Cardiac septum (tissue), 1 donor: Measurements from ENCODE around the gene DNM2. TPM values are rescaled to one million over a fixed set of nuclear protein-coding genes. Genes with fewer than 3 reads are reported as not detected.
"Not testable (repeated sequence)": the region's sequence is repeated elsewhere in the genome, so short reads cannot be mapped to it uniquely, and the experiment has no call there.

Experiments used
- DNase-seq: peaks from one replicate; pipeline ENCODE4 v3.0.0-alpha.2; 2020; ENCODE audit warnings: low spot score
- intact Hi-C: fragments of 100-400 bp; cut with DNase I; formaldehyde crosslinking; loops from one replicate; pipeline ENCODE4 v1.14.0; 2022
- long read RNA-seq: library from polyadenylated mRNA; unstranded; transcript quantifications from one replicate; pipeline ENCODE4 v2.0.0, GENCODE V29; 2021
- total RNA-seq: library from RNA; stranded (reverse); fragmentation: NEBNext Ultra II Directional; extraction: Animal tissue kit (Norgen Biotek cat#: 25700); gene quantifications from one replicate; pipeline ENCODE4 v1.2.1, GENCODE V29; 2021
- donor health status: DM: no; HTN: no; CAD: no.

Gene DNM2
- total RNA-seq = 138 TPM
- long read RNA-seq, full-length matches to known transcripts = 61 of 251 reads
- long read RNA-seq, partial matches to known transcripts = 116 of 251 reads
- long read RNA-seq, other reads (novel, unspliced or antisense) = 74 of 251 reads

DNA sequence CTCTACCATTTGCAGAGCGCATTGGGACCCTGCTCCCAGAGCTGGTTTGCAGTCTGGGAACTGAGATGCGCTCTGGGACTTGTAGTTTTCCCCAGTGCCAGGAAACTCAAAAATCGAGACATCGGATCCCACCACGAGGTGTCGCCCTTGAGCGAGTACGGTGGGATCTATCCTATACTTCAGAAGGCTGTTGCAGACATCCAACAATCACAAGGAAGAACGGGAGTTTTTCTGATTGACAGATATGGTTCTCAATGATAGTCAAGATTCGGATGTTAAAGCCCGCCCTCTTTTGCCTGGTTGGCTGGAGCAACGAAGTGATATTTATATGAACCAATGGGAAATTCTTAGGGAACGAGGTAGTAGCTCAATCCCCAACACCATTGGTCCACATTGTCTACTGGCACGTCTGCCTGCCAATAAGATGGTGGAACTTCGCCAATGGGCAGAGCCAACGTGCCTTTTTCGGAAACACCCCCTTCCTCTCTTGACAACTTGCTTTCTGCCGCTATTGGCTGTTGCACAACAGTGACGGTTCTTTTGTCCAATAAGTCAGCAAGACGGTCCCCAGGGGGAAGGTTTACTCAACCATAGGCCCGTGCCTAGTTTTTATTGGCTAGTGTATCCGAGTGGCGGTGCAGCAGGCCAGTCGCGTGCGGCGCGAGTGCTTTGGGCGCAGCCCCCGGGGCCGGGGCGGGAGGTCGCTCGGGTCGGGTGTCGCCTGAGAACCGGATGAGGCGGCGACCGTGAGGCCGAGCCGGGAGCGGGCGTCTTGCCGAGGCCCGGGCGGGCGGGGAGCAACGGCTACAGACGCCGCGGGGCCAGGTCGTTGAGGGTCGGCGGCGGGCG lies at the start of gene DNM2:
Gene DNM2 (plus strand): TSS at position 724 of the 849 bp plus-strand sequence. CDS start 164 bp downstream, outside the sequence.
- DNase-seq = peak; percentile 99
- intact Hi-C loops = loop anchor here (2.0 kb wide), 2 partner anchors 51 to 147 kb away; no protein-coding TSS in a partner anchor

GRCh38 chr19:10669246-10669645 lies 48.6 kb upstream of the DNM2 start:
- no peak for DNase-seq

GRCh38 chr19:10670182-10670581 lies 47.7 kb upstream of the DNM2 start:
- intact Hi-C loops = no loop called here
- DNase-seq = no peak

More at GRCh38 chr19:10669246-10669645, 48.6 kb upstream of the DNM2 start:
- intact Hi-C loops = no loop called here

DNA sequence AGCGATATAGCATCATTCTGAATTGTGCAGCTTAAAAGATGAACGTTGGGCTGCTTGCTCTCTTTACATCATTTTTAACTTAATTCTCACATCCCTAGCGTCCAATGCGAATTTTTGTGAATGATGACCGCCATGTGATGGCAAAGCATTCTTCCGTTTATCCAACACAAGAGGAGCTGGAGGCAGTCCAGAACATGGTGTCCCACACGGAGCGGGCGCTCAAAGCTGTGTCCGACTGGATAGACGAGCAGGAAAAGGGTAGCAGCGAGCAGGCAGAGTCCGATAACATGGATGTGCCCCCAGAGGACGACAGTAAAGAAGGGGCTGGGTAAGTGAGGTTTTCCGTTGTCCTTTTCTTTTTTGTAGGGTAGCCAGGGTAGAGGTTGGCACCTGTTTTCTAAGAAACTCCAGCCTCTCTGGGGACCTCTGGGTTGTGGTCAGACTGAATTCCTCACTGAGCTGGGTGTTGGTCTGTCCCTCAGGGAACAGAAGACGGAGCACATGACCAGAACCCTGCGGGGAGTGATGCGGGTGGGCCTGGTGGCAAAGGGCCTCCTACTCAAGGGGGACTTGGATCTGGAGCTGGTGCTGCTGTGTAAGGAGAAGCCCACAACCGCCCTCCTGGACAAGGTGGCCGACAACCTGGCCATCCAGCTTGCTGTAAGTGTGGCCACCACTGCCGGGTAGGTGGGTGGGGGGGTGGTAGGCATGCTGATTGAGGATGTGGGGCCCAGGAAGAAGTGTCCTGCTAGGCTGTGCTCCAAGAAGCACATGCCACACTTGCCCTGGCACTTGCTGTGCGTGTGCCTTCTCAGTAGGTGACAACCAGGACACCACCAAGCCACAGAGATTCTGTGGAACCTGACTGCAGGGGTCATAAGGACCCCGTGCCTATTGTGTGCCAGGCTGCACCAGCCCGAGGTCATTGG lies 46.7 kb upstream of the DNM2 start:
- DNase-seq = no peak
- intact Hi-C loops = no loop called here

GRCh38 chr19:10671922-10672321 lies 46.0 kb upstream of the DNM2 start:
- intact Hi-C loops, DNase-seq: not testable (repeated sequence)

- DNase-seq, intact Hi-C loops: not testable (repeated sequence)
Observed at GRCh38 chr19:10675214-10675613, 42.7 kb upstream of the DNM2 start.

DNA sequence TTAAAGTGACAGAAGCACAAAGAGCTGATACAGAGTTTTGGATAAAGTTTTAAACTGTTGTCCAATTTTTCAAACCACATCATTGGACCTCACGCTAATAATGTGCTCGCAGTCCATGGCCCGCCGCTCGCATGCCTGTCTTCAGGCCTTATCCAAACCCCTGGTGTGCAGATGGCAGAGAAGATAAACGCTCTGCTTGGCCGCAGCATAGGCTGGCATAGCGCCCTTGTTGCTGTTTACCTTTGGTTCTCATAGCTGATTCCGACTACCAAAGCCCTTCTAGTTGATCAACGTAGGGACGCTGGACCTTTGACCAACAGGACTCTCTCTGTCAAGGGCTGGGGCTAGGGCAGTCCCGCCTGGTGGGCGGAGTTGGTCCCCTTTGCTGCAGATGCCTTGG lies 40.1 kb upstream of the DNM2 start:
- intact Hi-C loops = no loop called here
- no peak for DNase-seq

DNA sequence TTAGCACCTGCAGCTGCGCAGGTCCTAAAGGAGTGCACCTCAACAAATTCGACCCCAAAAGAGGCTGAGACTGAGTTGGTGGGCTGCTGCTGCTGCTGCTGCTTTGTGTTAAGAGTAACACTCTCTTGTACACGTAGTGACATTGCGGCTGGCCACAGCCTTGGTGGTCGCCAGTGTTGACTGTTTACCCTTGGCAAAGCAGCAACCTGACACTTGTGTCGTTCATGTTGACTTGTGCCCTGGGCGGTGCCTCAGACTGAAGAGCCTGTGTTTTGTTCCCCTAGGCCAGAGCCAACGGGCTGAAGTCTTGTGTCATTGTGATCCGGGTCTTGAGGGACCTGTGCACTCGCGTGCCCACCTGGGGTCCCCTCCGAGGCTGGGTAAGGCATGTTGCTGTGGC lies 39.1 kb upstream of the DNM2 start:
- intact Hi-C loops = no loop called here
- no peak for DNase-seq

- DNase-seq = no peak
- intact Hi-C loops = no loop called here
Observed at GRCh38 chr19:10679743-10680142, 38.1 kb upstream of the DNM2 start.

DNA sequence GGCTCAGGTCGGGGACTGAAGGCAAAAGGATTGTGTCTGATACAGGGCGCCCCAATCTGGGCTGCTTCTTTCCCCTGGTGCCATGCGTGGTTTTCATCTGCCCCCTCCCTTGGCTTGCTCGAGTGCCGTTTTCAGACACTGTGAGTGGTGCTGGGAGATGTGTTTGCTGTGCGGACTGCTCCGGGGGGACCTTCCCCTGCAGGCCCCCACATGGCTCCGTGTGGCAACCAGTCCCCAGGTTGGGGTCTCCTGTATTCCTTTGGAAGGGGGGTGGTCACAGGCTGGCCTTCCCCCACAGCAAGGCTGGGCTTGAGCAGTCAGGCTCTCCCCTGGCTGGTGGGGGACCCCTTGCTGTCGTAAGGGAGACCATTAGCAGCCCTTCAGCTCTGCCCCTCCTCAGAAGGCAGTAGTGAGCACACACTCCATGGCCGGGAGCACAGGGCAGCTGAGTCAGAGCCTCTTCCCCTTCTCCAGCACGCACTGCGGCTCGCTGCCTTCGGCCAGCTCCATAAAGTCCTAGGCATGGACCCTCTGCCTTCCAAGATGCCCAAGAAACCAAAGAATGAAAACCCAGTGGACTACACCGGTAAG lies 37.2 kb upstream of the DNM2 start:
- no peak for DNase-seq
- intact Hi-C loops = no loop called here

- intact Hi-C loops = no loop called here
- no peak for DNase-seq
Observed at GRCh38 chr19:10681658-10682057, 36.2 kb upstream of the DNM2 start.

DNA sequence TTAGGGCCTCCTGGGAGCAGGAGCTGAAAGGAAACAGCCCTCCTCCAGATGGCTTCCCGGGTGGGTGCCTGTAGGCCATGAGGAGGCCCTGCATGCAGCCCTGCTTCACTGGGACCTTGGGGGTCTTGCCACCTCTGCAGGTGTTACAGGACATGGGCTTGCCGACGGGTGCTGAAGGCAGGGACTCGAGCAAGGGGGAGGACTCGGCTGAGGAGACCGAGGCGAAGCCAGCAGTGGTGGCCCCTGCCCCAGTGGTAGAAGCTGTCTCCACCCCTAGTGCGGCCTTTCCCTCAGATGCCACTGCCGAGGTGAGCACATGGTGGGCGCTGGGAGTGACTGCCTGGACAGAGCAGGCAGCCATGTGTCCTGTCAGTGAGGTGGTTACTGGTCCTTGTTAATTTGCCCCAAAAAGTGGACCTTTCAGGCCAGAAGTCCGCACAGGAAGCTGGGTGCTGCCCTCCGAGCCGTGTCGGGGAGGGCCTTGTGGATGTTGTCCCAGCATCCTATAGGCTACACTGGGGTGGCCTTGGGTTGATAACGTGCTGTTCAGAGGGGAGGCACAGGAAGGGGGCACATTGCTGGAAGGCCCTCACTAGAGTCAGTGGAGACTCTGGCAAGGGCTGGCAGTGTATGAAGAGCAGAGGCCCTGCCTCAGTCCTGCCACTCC lies 35.3 kb upstream of the DNM2 start:
- DNase-seq = no peak
- intact Hi-C loops = no loop called here

DNA sequence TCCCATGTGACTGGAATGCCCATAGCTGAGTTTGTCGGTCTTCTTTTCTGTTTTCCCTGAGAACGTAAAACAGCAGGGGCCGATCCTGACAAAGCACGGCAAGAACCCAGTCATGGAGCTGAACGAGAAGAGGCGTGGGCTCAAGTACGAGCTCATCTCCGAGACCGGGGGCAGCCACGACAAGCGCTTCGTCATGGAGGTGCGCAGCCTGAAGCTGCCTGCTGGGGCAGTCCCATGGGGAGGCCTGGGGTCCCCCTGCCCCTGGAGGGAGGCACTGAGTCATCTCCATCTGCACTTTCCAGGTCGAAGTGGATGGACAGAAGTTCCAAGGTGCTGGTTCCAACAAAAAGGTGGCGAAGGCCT lies 34.8 kb upstream of the DNM2 start:
- intact Hi-C loops = no loop called here
- DNase-seq = no peak

- intact Hi-C loops = no loop called here
Observed at GRCh38 chr19:10683582-10683981, 34.3 kb upstream of the DNM2 start.

GRCh38 chr19:10685210-10685609 lies 32.7 kb upstream of the DNM2 start:
- no peak for DNase-seq
- intact Hi-C loops = no loop called here

More at GRCh38 chr19:10683582-10683981, 34.3 kb upstream of the DNM2 start:
- DNase-seq = no peak

GRCh38 chr19:10686193-10686592 lies 31.7 kb upstream of the DNM2 start:
- no peak for DNase-seq
- intact Hi-C loops = no loop called here

DNA sequence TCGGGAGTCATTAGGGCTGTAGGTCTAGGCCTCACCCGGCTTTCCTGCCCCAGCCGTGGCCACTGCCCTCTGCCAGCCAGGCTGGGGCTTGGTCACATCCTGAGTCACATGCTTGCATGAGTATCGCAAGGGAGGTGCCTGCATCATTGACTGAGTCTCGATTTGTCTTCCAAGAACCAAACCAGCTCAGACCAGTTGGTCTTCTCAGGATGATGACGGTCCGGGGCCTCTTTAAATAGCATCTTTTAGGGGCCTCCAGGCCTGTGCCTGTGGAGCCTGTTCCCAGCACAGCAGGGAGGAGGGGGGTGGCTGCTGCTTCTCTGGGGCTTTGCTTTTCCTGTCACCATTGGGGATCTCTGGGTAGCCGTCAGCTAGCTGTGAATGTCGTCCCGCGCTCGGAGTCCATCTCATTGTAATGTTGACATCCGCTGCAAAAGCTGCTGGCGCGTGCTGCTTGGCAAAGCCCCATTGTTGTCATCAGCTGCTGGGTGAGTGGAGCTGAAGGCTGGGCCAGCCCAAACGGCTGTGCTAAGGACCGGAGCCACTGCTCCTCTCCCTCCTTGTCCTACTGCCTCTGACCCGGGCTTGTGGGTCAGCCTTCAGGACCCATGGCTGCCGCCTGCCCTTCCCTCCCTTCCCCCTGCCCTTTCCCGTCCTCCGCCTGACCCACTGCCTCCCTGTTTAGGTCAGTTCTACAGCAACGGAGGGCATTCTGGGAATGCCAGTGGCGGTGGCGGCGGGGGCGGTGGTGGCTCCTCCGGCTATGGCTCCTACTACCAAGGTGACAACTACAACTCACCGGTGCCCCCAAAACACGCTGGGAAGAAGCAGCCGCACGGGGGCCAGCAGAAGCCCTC lies 31.0 kb upstream of the DNM2 start:
- intact Hi-C loops = no loop called here

GRCh38 chr19:10687518-10688288 lies 30.2 kb upstream of the DNM2 start:
- no peak for DNase-seq
- intact Hi-C loops = no loop called here

More for the DNA sequence above, 31.0 kb upstream of the DNM2 start:
- DNase-seq = peak; percentile 84
